NCI-H1694 treated with DMSO at 0.1 percent for 48 hours (cell line): ENCODE data around the gene MYH7.

Source experiments
- DNase-seq: peaks from one replicate; lab custom pipeline; 2025; lab: John Stamatoyannopoulos, UW

Gene MYH7

DNA sequence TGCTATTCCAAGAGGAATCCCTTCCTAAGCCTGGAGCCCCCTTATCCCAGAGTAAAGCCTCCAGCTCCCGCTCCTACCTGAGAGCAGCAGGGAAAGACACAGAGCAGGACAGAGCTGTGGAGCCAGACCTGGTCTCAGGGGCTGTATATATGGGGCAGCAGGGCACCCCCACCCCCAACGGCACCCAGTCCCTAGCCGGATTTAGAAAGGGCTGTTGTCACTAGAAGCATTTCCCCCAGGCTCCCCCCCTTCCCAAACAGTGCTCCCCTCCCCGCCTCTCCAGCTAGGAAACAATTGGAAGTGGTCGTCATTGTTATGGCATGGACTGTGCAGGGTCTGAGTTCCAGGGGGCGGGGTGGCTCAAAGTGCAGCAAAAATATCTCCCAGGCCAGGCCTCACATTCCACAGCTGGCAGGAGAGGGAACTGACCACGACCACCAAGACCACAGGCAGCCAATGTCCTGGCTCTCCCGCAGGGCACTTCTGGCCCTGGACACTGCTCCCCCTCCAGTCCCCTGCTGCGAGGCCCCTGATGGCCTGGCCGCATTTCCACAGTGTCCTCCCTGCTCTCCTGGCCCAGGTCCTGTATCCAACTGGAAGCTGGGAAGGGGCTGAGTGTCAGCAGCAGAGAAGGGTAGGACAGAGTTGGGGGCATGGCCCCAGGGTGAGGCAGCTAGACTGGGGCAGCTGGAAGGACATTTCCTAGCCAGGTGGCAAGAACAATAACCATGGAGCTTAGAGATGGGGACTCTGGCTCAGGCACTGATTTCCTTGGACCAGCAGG lies at the start of gene MYH7:
TSS of gene MYH7 (minus strand) at position 118 of the 784 bp plus-strand sequence. CDS start 1,928 bp downstream, outside the sequence.
- DNase-seq, result no peak

DNA sequence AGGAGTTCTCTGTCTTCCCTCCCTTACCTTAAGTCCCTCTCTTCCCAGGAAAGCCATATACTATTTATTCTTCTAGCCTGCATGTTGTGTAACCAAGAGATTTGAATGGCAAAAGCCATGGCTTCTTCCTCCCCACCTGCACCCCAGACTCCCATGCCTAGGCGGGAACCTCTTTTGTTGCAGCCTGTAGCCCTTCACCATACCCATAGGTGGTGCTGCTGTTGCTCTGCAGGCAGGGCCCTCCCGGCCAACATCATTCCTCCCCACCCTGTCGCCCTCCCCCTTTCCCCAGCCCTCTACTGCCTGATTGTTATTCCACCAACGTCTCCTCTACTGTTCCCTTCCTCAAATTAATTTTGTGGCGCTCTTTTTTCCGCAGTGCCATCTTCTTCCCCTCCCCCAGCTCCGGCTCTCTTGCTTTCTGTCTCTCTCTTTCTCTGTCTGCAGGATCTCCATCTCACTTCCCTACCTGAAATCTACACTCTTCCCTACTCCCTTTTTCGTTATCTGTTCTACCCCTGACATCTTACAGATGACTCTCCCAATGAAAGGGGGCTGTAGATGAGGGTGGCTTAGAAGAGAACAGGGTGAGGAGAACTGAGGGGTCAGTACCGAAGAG lies 47.9 kb upstream of the MYH7 start:
- DNase-seq, result peak; percentile 94

DNA sequence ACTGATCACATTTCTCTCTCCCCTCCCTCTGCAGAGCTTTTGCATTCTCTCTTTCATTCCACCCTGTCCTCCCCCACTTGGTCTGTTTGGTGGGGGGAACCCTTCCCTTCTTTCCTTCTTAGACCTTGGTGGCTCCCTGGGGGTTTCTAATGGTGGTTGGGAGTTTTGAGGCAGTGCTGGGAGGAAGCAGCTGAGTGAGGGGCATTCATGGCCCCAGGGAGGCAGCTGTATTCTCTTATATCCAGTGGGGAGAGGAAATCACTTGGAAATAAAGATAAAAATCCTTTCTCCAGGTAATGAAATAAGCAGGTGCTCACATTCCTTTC lies 47.3 kb upstream of the MYH7 start:
- DNase-seq, result no peak

DNA sequence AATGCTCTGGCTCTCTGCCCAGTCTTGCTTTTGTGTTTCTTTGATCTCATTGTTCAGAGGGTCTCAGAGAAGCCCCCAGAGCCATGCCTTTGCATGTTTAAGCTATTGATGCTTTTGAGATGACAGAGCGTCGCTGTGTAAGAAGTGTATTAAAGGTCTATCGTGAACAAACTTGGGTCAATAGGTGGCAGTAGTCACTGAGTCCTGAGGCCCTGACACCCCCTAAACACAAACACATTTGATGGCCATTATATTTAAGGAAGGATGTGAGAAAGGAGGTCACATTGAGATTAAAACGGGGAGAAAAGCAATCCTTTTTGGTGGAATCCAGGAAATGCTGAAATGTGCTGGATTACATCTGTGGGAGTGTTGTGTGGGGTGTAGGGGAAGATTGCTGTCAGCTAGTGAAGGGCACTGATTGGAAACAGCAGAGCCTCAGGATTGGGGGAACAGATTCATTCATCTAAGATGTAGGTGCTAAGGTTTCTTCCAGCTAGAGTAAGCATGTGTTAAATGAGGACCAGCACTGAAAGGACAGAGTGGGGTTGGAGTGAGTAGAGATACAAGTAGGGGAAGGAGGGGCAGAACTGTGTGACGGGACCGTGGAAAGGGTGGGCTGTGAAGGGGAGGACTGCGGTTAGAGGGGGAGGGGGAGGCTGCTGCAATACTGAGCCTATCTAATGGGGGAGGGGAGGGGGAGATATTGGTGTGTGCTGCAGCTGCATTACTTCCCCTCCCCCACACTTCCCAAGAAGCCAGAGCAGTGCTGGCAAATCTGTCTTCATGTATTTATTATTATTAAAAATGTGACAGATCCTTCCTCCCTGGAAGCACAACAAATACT lies 46.7 kb upstream of the MYH7 start:
- peak; percentile 62 for DNase-seq

DNA sequence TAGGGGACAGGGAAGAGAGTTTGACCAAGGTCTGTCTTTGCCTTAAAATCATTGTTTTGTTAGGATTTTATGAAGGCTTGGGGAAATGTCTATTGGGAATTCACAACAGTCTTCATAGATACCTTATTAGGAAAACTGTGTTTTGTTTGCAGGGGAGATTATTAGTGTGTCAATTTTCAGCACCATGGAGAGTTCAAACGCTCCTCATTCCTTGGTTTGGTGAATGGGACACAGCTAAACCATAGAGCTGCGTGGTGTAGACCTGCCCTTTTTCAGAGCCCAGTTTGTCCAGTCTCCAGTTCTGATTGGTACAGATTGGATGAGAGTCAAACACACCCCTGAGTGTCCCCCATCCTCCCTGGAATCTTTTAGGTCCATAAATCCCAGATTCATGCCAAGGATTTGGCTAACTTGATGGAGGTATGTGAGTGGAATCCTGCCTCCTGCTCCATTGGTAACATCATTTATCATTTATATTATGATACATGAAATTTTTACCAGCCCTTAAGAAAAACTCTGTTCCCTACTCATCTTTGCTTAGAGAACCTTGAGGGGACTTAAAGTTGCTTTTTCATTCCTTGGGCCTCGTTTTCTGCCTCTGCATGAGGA lies 46.0 kb upstream of the MYH7 start:
- no peak for DNase-seq

DNA sequence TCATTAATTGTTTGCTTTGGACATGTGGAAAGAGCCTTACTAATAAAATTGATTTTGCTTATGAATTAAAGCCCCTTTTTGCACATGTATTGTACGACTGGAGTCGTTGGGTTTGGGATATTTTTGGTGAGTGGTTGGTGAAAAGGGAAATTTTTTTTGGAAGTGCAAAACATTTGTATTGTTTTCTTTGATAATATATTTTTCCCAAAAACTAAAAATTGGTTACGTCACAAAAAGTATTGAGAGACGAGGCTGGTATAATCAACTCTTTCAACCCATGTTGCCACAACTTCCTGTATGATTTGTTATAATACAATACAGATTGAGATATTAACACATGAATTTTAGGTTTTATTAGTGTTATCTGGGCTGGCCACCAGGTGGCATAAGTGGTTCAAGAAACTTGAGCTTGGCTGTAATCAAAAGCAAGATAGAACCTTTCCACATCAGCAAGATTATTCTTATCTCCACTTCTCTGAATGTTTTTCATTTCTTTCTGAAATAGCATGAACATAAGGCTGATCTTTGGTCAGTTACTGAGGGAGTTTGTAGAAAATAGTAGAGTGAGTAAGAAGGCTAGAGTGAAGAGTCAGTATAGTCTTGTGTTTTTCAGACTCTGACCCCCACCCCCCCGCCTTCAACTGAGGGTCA lies 42.8 kb upstream of the MYH7 start:
- DNase-seq, result peak; percentile 73

DNA sequence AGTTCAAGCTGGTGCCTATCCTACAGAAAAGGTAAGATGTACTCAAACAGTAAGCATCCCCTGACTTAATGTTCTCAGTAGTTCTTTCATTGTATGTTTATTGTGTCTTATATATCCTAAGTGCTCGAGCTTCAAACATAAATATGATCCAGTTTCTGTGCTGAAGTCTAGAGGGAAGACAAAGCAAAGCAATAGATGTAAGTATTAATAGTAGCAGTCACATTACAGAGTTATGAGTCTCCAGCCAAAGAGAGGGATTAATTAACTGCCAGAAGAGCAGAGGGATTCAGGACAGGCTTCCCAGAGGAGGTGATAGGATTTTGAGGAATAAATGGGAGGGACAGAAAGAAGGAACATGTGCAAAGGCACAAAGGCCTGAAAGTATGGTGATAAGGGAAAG lies 35.5 kb upstream of the MYH7 start:
- DNase-seq, result no peak

DNA sequence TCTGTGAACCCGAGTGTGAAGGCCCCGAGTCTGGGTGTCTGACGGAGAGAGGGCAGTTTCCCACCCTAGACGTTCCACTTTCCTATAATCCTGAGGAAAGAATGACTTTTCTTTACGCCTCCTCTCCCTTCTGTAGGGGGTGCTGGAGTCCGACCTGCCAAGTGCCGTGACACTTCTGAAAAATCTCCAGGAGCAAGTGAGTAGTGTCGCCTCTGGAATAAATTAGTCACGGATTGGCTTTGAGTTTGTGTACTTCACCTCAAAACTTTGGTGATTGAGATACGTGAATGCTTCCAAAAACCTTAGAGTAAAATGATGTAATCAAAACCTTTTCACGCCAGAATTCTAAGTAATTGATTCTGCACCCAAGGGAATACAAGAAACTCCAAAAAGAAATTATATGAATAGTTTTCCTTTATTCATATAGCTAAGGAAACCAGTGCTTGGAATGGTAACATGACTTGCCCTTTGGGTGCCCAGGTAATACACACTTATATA lies 34.5 kb upstream of the MYH7 start:
- DNase-seq, result no peak

DNA sequence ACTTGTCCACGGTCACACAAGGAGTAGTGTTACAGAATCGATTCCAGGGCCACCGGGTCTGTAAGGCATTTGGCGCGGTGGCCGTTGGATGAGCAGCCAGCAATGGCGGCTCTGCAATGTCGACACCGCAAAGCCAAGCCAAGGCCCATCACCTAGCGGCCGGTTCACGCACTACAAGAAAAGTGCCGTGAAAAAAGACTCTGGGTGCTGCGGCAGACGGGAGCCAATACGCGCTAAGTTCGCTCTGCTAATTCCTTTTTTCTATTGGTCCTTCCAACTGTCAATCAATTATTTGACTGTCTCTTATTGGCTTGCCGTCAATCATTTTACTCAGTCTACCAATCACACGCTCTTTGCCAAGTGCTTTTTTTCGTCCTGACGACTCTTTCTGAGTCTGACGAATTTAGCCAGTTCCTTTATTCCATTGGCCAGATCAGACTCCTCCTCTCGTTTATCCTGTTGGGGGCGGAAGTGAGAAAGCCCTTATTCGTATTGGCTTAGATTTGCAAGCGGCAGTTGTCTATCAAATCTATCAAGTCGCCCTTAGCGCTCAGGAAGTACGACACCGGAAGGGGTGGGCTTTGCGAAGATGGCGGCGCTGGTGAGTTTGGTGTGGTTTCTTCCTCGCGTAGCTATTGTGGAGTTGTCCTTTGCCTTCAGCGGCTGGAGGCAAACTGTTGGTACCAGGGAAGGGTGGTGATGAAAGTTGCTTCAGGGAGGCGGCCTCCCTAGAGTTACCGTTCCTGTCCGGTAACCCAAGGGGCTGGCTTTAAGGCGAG lies 33.9 kb upstream of the MYH7 start, which contains the start of gene NGDN:
TSS of gene NGDN (plus strand) at position 577 of the 779 bp plus-strand sequence. CDS start at position 590, 13 bp downstream.
- DNase-seq, result peak; percentile 100

DNA sequence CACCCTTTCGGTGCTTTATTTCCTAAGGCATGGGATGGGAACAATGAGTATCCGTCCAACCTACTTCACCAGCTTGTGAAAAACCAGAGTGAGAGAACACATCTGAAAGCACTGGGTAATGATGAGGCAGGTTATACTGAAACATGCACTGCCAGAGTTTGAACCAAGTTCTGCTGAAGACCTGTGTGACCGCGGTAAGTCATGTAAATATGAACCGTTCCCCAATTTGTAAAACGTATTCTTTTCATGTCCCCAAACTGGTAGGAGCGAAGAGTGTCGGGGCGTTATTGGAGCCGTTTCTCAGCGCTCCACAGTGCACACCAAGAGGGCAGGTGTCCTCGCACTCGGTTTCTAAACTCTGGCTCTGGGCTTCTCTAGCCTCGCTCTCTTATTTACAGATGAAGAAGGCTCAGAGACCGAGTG lies 33.3 kb upstream of the MYH7 start:
- no peak for DNase-seq

DNA sequence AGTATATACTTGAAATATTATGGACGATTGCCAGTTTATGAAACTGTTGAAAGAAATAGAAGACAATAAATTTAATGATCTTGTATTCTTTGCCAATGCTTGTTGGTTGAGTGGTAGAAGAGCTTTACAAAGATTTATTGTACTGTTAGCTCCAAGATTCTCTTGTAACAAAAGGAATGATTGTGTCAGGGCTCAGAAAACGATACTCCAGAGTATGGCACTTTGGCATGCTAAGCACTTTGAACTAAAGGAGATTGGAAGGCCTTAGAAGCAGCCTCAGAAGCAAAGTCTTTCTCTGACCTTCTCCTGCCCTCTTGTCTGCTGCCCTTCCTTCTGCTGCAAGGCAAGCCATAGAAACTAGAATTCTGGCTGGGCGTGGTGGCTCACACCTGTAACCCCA lies 29.8 kb upstream of the MYH7 start:
- DNase-seq, result no peak

DNA sequence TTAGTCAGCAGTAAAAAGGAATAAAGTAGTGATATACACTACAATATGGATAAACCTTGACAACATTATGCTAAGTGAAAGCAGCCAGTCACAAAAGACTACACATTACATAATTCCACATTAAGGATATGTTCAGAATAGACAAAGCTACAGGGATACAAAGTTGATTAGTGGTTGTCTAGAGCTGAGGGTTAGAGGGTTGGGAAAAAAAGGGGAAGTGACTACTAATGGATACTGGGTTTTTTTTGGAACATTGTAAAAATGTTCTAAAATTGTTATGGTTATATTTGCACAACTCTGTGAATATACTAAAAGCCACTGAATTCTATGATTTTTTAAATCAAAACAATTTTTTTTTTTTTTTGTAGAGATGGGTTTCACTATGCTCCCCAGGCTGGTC lies 29.2 kb upstream of the MYH7 start:
- no peak for DNase-seq

DNA sequence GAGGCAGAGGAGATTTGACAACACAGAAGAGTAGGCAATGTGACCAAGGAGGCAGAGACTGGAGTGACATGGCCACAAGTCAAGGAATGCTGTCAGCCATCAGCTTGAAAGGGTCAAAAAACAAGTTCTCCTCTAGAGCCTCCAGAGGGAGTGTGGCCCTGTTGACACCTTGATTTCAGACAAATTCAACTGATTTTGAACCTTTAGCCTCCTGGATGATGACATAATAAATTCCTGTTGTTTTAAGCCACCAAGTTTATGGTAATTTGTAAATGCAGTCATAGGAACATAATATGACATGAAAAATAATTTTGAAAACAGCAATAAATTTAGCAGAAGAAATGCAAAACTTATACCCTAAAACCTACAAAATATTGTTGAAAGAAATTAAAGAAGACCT lies 25.5 kb upstream of the MYH7 start:
- DNase-seq, result no peak

DNA sequence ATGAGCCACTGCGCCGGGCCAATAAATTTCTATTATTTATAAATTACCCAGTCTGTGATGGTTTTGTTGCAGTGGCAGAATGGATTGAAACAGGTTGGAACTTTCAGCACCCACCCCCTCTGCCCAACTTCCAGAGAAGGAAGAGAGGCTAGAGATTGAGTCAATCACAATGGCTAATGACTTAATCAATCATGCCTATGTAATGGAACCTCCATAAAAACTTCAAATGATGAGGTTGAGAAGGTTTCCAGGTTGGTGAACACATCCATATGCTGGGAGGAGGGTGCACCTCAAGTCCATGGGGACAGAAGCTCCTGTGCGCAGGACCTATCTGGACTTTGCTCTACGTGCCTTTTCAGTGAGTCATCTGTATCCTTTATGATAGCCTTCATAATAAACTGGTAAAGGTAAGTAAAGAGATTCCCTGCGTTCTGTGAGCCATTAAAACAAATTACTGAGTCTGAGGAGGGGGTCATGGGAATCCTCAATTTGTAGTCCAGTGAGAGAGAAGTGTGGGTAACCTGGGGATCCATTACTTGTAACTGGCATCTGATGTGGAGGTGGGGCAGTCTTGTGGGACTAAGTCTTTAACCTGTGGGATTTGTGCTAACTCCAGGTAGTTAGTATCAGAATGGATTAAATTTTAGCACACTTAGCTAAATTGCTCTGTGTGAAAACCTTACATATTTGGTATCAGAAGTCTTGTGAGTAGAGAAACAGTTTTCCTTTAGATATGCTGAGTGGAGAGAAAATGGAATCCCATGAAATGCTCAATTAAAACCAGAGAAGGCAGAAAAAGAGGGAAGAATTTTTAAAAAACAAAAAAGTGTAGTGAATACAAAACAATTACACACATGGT lies 22.4 kb upstream of the MYH7 start:
- DNase-seq, result no peak

DNA sequence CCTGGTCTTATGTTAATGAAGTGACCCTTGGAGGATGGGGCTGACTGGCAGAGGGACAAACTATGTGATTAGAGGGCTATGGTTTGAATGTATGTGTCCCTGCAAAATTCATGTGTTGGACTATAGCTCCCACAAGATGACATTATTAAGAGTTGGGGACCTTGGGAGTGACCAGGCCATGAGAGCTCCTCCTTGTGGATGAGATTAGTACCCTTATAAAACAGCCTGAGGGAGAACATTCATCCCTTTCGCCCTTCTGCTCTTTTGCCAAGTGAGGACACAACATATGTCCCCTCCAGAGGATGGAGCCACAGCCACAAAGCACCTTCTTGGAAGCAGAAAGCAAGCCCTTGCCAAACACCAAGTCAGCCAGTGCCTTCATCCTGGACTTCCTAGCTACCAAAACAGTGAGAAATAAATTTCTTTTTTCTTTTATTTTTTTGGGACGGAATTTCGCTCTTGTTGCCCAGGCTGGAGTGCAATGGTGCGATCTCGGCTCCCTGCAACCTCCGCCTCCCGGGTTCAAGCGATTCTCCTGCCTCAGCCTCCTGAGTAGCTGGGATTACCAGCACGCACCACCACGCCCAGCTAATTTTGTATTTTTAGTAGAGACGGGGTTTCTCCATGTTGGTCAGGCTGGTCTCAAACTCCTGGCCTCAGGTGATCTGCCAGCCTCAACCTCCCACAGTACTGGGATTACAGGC lies 21.6 kb upstream of the MYH7 start:
- DNase-seq, result peak; percentile 3

DNA sequence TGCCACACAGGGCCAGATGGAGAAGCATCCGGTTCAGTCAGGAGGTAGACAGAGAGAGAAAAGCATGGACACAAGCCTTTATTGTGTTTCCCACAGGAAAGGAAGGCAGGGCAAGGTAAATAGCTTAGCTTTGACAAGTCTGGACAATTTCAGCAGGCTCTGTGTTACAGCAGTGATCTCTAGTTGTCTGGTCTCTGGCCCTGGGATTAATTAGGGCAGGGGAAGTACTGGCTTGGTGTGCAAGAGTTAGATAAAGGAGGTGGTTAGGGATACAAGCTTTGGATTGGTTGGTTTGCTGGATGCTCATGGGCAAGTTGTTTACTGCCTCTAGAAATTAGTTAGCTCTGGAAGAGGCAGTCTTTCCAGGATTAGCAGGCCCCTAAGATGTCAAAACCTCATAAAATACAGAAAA lies 19.0 kb upstream of the MYH7 start:
- peak; percentile 54 for DNase-seq

DNA sequence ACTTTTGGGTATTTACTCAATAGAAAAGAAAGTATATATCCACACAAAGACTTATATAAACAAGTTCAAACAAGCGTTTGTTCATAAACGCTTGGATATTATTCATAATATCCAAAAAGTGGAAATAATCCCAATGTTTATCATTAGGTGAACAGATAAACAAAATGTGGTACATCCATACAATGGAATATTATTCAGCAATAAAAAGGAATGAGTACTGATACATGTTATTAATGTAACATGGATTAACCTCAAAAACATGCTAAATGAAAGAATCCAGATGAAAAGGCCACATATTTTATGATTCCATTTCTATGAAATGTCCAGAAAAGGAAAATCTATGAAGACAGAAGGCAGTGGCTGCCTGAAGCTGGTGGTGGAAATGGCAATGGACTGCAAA lies 16.8 kb upstream of the MYH7 start:
- no peak for DNase-seq

DNA sequence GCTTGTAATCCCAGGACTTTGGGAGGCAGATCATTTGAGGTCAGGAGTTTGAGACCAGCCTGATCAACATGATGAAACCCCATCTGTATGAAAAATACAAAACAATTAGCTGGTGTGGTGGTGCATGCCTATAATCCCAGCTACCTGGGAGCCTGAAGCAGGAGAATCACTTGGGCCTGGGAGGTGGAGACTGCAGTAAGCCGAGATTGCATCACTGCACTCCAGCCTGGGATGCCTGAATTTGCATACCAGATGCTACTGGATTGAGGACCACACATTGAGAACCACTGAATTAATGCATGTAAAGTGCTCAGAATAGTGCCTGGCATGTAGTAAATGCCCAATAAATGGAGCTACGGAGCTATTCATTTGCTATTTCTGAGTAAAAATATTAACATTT lies 14.9 kb upstream of the MYH7 start:
- no peak for DNase-seq

DNA sequence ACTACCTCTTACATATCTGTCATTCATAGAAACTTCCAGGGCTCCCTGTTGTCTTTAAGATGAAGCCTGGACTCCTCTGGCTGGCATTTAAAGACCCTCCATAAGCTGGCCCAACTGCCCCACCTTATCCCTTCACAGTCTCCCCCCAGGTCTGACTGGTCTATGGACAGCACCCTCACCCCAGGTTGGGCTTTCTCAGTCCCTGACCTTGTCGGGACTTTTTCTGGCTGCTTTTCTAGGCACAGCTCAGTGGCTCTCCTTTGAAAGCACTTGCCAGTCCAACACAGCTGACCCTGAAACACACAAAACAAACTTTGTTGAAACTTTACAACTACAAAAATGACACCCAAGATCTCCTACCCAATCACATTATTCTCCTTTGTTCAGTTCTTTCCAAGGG lies 13.9 kb upstream of the MYH7 start:
- no peak for DNase-seq
